SK-N-SH treated with all-trans-retinoic acid at 6 μM for 48 hours (cell line): ENCODE results near the gene SLC35F3.

ENCODE experiments used
- ATAC-seq: fragments of 200-7000 bp; cut with Tn5 transposase; 3 replicates; pipeline ENCODE4 v1.9.1; 2020; ENCODE audit warnings: mild to moderate bottlenecking, moderate library complexity
- ARNTL ChIP-seq: fragments of 450-650 bp; formaldehyde crosslinking; IDR thresholded peaks from 2 replicates; pipeline ENCODE4 v1.5.0; 2020; ENCODE audit warnings: low read depth, mild to moderate bottlenecking, moderate library complexity, borderline replicate concordance
- BACH2 ChIP-seq: fragments of 250-450 bp; sonication (Bioruptor Pico); IDR thresholded peaks from 2 replicates; pipeline ENCODE4 v1.9.0; 2021; ENCODE audit warnings: mild to moderate bottlenecking, borderline replicate concordance
- CREB5 ChIP-seq: fragments of 250-450 bp; sonication (Bioruptor Pico); IDR thresholded peaks from 2 replicates; pipeline ENCODE4 v1.5.1; 2020; ENCODE audit warnings: low read depth, mild to moderate bottlenecking, moderate library complexity
- CSDC2 ChIP-seq: fragments of 250-450 bp; sonication (Bioruptor Pico); IDR thresholded peaks from 2 replicates; pipeline ENCODE4 v1.5.0; 2020; ENCODE audit warnings: mild to moderate bottlenecking, moderate library complexity
- ESRRG ChIP-seq: fragments of 250-450 bp; sonication (Bioruptor Pico); IDR thresholded peaks from 2 replicates; pipeline ENCODE4 v1.6.1; 2021; ENCODE audit warnings: mild to moderate bottlenecking
- GLIS3 ChIP-seq: fragments of 250-450 bp; sonication (Bioruptor Pico); IDR thresholded peaks from 2 replicates; pipeline ENCODE4 v1.5.0; 2020; ENCODE audit warnings: mild to moderate bottlenecking, moderate library complexity
- ISL1 ChIP-seq: fragments of 250-450 bp; sonication (Bioruptor Pico); IDR thresholded peaks from 2 replicates; pipeline ENCODE4 v2.1.2; 2022; ENCODE audit warnings: mild to moderate bottlenecking, moderate library complexity
- OSR1 ChIP-seq: fragments of 250-450 bp; sonication (Bioruptor Pico); IDR thresholded peaks from 2 replicates; pipeline ENCODE4 v1.8.0; 2022; ENCODE audit warnings: moderate library complexity, mild to moderate bottlenecking, inconsistent platforms
- POU6F1 ChIP-seq: fragments of 250-450 bp; sonication (Bioruptor Pico); IDR thresholded peaks from 2 replicates; pipeline ENCODE4 v1.8.0; 2021; ENCODE audit warnings: low read depth, mild to moderate bottlenecking, moderate library complexity, borderline replicate concordance
- PPARA ChIP-seq: fragments of 250-450 bp; sonication (Bioruptor Pico); IDR thresholded peaks from 2 replicates; pipeline ENCODE4 v1.5.0; 2020; ENCODE audit warnings: mild to moderate bottlenecking, borderline replicate concordance
- RARB ChIP-seq: fragments of 250-450 bp; sonication (Bioruptor Pico); IDR thresholded peaks from 2 replicates; pipeline ENCODE4 v1.8.0; 2021; ENCODE audit warnings: mild to moderate bottlenecking, moderate library complexity
- SNAI2 ChIP-seq: fragments of 250-450 bp; sonication (Bioruptor Pico); IDR thresholded peaks from 2 replicates; pipeline ENCODE4 v1.5.0; 2020; ENCODE audit warnings: mild to moderate bottlenecking, moderate library complexity
- TCF4 ChIP-seq: fragments of 250-450 bp; sonication (Bioruptor Pico); IDR thresholded peaks from 2 replicates; pipeline ENCODE4 v1.8.0; 2021; ENCODE audit warnings: mild to moderate bottlenecking, moderate library complexity, borderline replicate concordance
- TOX ChIP-seq: fragments of 250-450 bp; sonication (Bioruptor Pico); IDR thresholded peaks from 2 replicates; pipeline ENCODE4 v1.8.0; 2021; ENCODE audit warnings: mild to moderate bottlenecking, moderate library complexity, borderline replicate concordance
- TSHZ2 ChIP-seq: fragments of 250-450 bp; sonication (Bioruptor Pico); IDR thresholded peaks from 2 replicates; pipeline ENCODE4 v1.5.0; 2020; ENCODE audit warnings: mild to moderate bottlenecking, moderate library complexity
- ZC3H10 ChIP-seq: fragments of 250-450 bp; sonication (Bioruptor Pico); IDR thresholded peaks from 2 replicates; pipeline ENCODE4 v1.5.1; 2021; ENCODE audit warnings: mild to moderate bottlenecking, moderate library complexity
- ZFP3 ChIP-seq: fragments of 250-450 bp; sonication (Bioruptor Pico); IDR thresholded peaks from 2 replicates; pipeline ENCODE4 v1.5.0; 2020; ENCODE audit warnings: mild to moderate bottlenecking, moderate library complexity
- ZNF565 ChIP-seq: fragments of 450-650 bp; formaldehyde crosslinking; conservative IDR thresholded peaks from 2 replicates; pipeline ENCODE4 v1.5.0; 2020; ENCODE audit warnings: low read depth, mild to moderate bottlenecking, moderate library complexity
- ZNF70 ChIP-seq: fragments of 450-650 bp; formaldehyde crosslinking; IDR thresholded peaks from 2 replicates; pipeline ENCODE4 v1.5.0; 2020; ENCODE audit warnings: mild to moderate bottlenecking, moderate library complexity
- ZNF8 ChIP-seq: fragments of 450-650 bp; formaldehyde crosslinking; IDR thresholded peaks from 2 replicates; pipeline ENCODE4 v1.5.0; 2020; ENCODE audit warnings: mild to moderate bottlenecking, moderate library complexity
- TF ChIP-seq, protein P1 (sequence below): fragments of 250-450 bp; sonication (Bioruptor Pico); IDR thresholded peaks from 2 replicates; pipeline ENCODE4 v1.8.0; 2020; ENCODE audit warnings: mild to moderate bottlenecking, moderate library complexity, borderline replicate concordance
- TF ChIP-seq, protein P2 (sequence below): fragments of 250-450 bp; sonication (Bioruptor Pico); IDR thresholded peaks from 2 replicates; pipeline ENCODE4 v1.5.1; 2021; ENCODE audit warnings: mild to moderate bottlenecking, moderate library complexity

Gene SLC35F3

GRCh38 chr1:234330843-234331215 is 426.4 kb downstream of the SLC35F3 start (continued):
- TF ChIP-seq POU6F1 (CRISPR knock-in tag), result no peak
- no peak for TF ChIP-seq GLIS3 (CRISPR knock-in tag)
- TF ChIP-seq CSDC2 (CRISPR knock-in tag), result no peak
- TF ChIP-seq CREB5 (CRISPR knock-in tag), result no peak

DNA sequence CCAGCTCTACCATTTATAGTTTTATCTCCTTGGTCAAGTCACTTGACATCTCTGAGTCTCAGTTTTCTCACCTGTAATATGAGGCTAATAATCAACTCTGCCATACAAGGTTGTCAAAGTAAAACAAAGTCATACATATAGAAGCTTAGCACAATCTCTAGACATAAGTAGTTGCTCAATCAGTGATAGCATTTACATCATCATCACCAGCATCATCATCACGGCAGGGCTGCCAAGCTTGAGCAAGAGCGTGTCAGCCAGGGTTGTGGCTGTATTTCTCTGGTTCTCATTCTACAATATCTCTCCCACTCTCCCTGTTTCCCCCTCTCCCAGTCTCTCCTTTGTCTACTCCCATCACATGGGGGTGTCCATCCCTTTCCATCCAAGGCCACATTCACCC is 427.0 kb downstream of the SLC35F3 start:
- TF ChIP-seq ZNF70 (CRISPR knock-in tag), result no peak
- TF ChIP-seq ZNF8 (CRISPR knock-in tag), result no peak
- no peak for TF ChIP-seq GLIS3 (CRISPR knock-in tag)
- TF ChIP-seq ZC3H10, result no peak
- TF ChIP-seq CSDC2 (CRISPR knock-in tag), result no peak
- no peak for TF ChIP-seq ARNTL
- TF ChIP-seq ISL1 (CRISPR knock-in tag), result no peak
- TF ChIP-seq, protein P1, sequence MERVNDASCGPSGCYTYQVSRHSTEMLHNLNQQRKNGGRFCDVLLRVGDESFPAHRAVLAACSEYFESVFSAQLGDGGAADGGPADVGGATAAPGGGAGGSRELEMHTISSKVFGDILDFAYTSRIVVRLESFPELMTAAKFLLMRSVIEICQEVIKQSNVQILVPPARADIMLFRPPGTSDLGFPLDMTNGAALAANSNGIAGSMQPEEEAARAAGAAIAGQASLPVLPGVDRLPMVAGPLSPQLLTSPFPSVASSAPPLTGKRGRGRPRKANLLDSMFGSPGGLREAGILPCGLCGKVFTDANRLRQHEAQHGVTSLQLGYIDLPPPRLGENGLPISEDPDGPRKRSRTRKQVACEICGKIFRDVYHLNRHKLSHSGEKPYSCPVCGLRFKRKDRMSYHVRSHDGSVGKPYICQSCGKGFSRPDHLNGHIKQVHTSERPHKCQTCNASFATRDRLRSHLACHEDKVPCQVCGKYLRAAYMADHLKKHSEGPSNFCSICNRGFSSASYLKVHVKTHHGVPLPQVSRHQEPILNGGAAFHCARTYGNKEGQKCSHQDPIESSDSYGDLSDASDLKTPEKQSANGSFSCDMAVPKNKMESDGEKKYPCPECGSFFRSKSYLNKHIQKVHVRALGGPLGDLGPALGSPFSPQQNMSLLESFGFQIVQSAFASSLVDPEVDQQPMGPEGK (CRISPR knock-in tag), result no peak
- no peak for TF ChIP-seq ZFP3 (CRISPR knock-in tag)
- TF ChIP-seq OSR1 (CRISPR knock-in tag), result no peak
- no peak for TF ChIP-seq SNAI2 (CRISPR knock-in tag)
- TF ChIP-seq ZNF565 (CRISPR knock-in tag), result no peak
- TF ChIP-seq TOX (CRISPR knock-in tag), result no peak
- TF ChIP-seq PPARA (CRISPR knock-in tag), result no peak
- TF ChIP-seq TSHZ2 (CRISPR knock-in tag), result no peak
- TF ChIP-seq, protein P2, sequence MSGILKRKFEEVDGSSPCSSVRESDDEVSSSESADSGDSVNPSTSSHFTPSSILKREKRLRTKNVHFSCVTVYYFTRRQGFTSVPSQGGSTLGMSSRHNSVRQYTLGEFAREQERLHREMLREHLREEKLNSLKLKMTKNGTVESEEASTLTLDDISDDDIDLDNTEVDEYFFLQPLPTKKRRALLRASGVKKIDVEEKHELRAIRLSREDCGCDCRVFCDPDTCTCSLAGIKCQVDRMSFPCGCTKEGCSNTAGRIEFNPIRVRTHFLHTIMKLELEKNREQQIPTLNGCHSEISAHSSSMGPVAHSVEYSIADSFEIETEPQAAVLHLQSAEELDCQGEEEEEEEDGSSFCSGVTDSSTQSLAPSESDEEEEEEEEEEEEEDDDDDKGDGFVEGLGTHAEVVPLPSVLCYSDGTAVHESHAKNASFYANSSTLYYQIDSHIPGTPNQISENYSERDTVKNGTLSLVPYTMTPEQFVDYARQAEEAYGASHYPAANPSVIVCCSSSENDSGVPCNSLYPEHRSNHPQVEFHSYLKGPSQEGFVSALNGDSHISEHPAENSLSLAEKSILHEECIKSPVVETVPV, result no peak
- no peak for TF ChIP-seq RARB (CRISPR knock-in tag)
- no peak for TF ChIP-seq ESRRG
- TF ChIP-seq TCF4, result no peak
- TF ChIP-seq CREB5 (CRISPR knock-in tag), result no peak
- ATAC-seq, result no peak

DNA sequence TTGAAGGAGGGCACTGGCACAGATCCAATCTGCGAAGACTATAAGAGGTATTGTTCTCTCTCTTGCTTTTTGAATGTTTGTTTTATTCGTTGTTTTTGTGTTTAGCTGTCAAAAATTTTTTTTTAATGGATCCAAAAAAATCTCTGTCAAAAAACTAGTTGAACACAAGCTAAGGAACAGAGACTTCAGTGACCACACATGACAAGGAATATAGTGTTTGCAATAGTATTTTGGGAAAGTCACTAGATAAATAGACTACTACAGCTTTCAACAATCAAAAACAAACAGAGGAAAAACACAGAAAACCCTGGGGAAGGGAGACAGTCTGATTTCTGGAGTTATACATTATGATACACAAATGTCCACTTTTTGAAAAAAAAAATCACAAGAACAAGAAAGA is 431.9 kb downstream of the SLC35F3 start:
- no peak for ATAC-seq

More for the DNA sequence above, 431.9 kb downstream of the SLC35F3 start:
- TF ChIP-seq, protein P2, result no peak
- TF ChIP-seq TCF4 (no peak), CSDC2 (CRISPR knock-in tag) (no peak), BACH2 (CRISPR knock-in tag) (no peak)
